Stimulated activated CD8-positive, alpha-beta memory T cell treated with anti-CD3 and anti-CD28 coated beads, Interleukin-15, amount 100 ng/mL, for 4 hours (primary cell): ENCODE results near the gene PYURF.

Source experiments
- DNase-seq, 2 donors: peaks; one replicate each; pipeline ENCODE4 v3.0.0-alpha.2; 2020; ENCODE audit warnings: low read depth in 2 of 2

PYURF gene, protein sequence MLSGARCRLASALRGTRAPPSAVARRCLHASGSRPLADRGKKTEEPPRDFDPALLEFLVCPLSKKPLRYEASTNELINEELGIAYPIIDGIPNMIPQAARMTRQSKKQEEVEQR

DNA sequence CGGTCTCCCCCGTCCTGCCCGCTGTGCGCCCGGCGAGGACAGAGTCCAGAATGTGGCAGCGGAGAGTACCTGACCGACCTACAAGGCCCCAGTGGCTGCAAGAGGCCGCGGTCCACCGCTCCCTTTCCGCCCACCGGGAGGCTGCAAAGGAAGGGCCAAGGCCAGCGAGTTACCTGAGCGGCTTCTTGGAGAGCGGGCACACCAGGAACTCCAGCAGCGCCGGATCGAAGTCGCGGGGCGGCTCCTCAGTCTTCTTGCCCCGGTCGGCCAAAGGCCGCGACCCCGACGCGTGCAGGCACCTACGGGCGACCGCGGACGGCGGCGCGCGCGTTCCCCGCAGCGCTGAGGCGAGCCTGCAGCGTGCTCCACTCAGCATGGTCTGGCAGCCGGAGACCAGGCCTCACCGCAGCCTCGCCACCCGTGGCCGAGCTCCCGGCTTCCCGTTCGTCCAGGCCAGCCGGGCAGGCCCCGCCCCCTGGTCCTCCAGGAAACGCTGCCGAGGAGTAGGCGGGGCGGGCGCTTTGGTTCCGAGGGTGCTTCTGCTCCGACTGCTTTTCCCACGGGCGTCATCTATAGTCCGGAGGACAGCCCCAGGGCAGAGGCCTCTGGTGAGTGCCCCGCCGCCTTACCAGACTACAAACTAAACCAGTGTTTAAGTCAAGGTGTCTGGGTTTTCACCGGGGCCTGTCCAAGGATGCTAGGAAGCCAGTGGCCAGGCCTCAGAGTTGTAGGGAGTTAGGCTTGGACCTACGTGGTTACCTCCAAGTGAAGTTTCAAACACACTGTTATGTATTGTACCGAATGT, at the start of gene PYURF:
Gene PYURF (minus strand): TSS at position 452 of the 805 bp plus-strand sequence. CDS start 76 bp downstream, at position 376.
- DNase-seq = peak; percentile 43 to 59

DNA sequence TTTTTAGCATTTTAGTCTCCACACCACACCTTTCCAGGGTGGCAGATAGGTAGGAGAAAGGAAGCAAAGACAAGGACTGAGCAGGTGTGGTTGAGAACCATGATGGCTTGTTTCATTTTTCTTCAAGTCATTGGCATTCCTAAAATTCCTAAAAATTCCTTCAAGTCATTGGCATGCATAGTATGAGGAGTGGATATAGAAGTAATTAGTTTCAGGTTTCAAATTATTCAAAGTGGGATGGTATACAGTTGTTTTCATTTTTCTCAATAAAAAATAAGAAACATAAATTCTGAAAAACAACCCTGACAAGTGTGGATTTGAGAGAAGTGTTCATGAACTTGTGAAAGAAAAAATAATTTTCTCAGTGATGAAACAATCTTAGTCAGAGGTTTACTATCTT, 46.4 kb upstream of the PYURF start:
- no peak for DNase-seq

DNA sequence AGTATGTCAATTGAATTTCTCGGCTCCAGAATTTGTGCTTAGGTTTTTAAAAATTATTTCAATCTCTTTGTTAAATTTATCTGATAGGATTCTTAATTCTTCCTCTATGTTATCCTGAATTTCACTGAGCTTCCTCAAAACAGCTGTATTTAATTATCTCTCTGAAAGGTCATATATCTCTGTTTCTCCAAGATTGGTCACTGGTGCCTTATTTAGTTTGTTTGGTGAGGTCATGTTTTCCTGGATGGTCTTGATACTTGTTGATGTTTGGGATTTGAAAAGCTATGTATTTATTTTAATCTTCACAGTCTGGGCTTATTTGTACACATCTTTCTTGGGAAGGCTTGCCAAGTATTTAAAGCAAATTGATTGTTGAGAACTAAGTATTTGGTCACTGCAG, 44.0 kb upstream of the PYURF start:
- DNase-seq = no peak

DNA sequence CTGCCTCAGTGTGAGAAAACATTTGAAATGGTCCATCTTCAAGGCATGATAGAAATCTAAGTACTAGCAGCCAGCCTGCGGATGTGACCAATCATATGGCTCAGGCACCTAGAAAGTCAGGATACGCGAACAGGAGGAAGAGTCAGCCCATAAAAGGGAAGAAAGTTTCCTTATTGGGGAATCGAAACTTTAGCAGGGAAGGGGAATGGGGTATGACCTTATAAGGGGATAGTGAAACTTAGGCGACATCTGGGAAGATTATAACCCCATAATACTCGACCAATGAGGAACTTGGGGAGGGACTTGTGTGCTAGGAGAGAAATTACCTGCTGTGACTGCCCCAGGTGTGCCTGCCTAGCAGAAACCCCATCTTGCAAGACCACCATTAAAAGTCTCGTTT, 26.2 kb upstream of the PYURF start:
- DNase-seq = no peak

DNA sequence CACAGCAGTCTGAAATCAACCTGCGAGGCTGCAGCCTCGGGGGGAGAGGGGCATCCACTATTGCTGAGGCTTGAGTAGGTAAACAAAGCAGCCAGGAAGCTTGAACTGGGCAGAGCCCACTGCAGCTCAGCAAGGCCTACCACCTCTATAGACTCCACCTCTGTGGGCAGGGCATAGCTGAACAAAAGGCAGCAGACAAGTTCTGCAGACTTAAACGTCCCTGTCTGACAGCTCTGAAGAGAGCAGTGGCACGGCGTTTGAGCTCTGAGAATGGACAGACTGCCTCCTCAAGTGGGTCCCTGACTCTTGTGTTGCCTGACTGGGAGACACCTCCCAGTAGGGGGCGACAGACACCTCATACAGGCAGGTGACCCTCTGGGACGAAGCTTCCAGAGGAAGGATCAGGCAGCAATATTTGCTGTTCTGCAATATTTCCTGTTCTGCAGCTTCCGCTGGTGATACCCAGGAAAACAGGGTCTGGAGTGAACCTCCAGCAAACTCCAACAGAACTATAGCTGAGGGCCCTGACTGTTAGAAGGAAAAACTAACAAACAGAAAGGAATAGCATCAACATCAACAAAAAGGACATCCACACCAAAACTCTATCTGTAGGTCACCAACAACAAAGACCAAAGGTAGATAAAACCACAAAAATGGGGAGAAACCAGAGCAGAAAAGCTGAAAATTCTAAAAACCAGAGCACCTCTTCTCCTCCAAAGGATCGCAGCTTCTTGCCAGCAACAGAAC, 15.9 kb upstream of the PYURF start:
- DNase-seq = peak; percentile 37 to 43

DNA sequence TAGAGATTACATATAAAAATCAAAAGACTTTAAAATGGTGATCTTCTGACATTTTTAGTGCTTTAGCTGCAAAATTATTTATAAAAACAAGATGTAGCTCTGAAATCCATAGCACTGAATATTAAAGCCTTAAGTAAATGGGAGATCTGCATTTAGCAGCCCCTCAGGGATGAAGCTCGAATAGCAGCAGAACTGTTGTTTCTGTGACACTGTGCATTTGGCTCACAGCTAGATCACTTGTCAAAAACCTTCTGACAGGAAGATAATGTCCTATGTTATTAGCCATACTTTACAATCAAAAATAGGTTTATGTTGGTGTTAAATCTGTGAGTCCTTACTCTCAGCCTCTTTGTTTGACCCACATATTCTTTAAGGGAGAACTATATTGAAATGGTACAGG, 14.1 kb upstream of the PYURF start:
- no peak for DNase-seq

DNA sequence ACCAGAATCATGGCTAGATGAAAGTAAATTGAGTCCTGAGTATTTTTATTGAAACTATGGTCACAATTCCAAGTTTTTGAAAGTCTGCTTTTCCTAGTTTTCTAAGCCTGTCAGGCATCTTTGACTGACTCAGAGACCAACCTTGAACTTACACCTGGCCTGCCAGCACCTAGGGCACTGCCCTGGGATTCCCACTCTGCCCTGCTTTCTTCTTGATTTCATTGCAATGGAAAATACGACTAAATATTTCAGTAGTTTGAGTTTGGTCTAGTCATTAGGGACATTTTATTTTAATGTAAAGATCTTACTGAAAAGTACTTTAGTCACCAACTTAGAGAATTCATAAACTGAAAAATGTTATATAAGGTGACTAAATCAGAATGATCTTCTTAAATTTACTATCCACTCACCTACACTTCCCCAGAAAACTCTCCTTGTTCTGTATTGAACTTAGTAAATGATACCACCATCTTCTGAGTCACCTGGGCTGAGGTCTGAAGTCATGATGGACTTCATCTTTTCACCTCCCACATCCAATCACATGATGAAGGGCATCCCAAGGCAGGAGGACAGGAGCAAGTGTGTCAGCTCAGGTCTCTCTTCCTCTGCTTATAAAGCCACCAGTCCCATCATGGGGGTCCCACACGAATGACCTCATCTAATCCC, 11.6 kb upstream of the PYURF start:
- DNase-seq = no peak

DNA sequence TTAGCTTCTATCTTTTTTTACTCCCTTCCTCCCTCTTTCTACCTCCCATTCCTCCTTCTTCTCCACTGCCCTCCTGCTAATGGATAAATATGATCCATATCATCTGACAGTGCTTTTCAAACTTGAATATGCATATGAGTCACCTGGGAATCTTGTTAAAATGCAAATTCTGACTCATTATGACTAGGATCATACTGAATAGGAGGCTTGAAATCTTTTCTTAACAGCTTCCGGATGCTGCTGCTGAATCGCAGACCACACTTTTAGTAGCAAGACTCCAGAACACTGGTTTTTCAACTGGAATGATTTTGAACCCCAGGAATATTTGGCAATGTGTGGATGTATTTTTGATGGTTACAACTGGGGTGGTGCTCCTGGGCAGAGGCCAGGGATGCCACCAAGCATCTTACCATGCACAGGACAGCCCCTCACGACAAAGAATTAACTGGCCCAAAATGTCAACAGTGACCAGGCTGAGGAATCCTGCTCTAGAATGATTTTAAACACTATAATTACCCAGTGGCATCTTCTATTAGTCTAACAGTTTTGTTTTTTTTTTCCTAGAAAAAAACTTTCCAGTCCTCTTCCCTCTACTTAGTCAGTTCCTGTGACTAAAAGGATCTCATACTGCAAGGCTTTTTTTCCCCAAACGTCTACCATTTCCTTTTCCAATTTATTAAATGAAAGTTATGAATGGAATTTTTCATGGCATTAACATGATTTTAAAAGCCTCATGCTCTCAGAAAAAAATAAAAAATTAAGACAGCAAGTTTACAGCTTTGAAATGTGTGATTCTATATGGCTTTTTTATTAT, 10.6 kb upstream of the PYURF start:
- DNase-seq = no peak

DNA sequence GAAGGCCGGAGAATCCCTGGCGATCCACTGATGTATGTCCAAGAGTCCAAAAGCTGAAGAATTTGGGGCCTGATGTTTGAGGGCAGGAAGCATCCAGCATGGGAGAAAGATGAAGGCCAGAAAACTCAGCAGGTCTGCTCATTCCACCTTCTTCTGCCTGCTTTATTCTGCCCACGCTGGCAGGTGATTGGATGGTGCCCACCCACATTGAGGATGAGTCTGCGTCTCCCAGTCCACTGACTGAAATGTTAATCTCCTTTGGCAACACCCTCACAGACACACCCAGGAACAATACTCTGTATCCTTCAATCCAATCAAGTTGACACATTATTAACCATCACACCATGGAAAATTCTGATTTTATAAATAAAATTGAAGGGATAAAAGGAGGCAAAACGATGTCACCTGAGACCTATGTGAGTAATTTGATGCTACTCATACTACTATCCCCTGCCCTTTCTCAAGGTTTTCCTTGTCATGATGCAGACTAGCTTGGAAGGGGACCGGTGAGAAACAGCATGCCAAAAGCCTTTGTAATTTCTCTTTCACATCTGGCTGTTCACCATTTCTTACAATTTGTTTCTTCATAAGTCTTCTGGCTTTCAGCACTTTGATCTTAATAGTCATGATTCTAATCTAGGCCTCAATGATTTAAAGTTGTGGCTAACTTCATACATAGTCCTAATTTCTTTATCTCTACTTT, 9.7 kb upstream of the PYURF start:
- DNase-seq = no peak

DNA sequence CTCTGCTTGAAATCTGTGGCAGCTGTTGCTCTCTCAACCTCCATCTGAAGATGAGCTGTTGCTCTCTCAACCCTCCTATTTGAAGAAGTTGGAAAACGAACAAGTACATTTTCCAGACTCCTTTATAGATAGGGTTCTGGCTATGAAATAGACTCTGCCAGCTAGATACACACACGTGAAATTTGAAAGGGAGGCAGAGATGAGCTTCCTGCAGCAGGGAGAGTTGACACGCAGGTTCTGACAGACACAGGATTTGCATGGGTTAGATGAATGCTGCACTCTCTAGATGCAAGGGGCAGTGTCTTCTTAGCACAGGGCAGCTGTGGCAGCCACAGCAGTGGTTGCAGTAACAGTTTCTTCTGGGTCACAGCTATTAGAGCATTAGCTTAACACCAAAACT, 8.0 kb upstream of the PYURF start:
- no peak for DNase-seq

DNA sequence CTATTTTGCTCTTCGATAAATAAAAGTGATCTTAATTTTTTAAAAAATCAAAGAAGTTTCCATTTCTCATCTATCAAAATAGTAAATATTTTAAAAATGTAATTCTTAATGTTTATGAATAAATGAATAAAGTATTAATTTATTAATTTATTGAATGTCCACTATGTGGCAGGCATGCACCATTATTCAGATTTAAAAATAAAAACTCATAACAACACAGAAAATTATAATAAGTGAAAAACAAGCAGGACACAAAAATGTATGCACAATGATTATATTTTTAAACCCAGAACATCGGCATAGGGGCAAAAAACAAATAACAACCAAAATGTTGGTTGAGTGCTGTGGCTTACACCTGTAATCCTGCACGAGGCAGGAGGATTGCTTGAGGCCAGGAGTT, 5.3 kb upstream of the PYURF start:
- DNase-seq = no peak

DNA sequence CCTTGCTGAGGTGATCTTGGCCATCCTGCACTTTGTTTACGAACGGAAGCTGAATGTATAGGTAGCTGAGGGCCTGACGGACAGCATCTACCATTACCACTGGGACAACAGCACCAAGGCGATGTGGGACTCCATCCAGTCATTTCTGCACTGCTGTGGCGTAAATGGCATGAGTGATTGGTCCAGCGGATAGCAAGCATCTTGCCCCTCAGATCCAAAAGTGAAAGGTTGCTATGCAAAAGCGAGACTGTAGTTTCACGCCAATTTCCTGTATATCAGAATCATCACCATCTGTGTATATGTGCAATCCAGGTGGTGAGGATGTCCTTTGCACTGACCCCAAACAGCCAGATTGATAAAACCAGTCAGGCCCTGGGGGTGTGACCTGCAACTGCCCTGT, 4.2 kb upstream of the PYURF start:
- DNase-seq = no peak

DNA sequence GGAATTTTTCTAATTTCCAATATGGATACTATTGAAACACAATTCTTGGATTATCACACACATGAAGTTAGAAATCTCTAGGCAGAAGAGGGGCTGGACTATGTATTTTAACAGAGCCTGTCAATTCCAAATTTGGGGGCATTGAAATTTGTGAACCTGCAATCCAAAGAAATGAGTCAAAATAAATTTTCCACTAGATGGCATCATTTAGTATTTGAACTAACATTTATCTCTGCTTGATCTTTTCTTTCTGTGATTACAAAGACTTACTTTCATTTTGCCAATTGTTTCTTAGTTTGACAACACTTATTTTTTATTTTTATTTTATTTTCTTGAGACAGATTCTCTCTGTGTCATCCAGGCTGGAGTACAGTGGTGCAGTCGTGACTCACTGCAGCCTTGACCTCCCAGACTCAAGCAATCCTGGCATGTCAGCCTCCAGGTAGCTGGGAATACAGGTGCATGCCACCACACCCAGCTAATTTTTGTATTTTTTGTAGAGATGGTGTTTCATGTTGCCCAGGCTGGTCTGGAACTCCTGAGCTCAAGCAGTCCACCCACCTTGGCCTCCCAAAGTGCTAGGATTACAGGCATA, 2.7 kb upstream of the PYURF start:
- no peak for DNase-seq

DNA sequence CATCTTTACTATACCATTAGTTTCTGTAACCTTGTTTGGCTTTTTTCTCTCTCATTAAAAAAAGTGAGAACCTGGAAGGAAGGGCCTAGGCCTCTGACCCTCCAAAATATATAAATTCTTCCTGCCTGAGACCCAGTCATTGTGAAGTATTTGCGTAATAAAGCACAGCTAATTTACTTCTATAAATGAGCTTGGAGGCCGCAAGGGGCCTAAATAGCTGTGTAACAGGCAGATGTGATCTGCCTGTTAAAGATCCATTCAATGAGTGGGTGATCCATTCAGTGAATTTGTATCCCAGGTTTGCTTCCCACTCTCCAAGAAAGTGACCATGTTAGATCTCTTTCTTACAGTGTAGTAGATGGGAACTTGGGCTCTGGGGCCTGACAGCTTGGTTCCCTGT, 595 bp upstream of the PYURF start:
- no peak for DNase-seq

DNA sequence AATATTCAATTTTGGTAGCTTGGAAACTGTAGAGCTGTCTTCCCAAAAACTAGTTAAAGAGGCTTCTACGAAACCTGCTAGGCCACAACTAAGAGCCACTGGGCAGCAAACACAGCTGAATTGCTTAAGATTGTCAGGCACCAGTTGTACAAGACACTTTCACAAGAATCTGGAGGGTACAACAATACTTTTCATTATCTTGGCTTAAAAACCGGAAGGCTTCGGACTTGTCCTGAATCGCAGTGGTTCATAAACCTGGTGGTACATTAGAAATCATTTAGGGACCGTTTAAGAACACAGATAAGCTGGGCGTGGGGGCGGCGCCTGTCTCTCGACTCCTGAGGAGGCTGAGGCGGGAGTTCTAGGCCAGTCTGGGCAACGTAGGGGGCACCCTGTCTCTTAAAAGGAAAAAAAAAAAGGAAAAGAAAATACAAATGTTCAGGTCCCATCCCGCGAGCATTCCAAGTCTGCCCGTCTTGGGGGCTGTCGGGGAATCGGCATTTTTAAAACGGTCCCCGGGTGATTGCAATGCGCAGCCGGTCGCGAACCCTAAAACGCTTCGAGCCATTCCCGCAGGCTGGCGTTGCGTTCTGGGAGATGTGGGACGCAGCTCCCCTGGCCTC, 763 bp downstream of the PYURF start:
- DNase-seq = no peak

DNA sequence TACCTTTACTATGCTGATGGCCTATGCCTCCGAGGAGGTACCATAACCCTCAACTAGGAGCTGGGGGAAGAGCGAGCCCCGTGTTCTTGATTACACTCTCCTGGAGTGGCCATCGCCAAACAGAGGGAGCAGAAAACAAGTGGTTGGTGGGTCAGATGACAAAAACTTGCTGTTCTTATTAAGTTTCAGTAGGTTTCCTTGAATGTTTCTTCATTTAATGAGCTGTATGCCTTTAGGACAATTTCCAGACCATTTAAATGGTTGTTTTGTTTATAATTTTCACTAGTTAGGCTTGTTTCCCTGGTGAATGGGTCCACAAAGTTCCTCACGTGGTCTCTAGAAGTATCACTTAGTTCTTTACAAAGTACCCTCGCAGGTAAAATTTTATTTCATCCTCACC, 4.7 kb downstream of the PYURF start:
- no peak for DNase-seq

DNA sequence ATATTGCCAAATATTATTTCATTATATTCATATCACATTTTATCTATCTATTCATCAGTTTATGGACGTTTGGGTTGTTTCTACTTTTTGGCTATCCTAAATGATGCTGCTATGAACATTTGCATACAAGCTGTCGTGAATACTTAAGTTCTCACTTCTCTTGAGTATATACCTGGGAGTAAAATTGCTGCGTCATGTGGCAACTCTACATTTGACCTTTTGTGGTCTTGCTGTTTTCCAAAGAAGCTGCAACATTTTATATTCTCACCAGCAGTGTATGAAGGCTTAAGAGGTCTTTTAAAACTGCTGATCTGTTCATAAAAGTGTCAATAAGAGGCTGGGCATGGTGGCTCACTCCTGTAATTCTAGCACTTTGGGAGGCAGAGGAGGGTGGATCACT, 5.8 kb downstream of the PYURF start:
- no peak for DNase-seq

DNA sequence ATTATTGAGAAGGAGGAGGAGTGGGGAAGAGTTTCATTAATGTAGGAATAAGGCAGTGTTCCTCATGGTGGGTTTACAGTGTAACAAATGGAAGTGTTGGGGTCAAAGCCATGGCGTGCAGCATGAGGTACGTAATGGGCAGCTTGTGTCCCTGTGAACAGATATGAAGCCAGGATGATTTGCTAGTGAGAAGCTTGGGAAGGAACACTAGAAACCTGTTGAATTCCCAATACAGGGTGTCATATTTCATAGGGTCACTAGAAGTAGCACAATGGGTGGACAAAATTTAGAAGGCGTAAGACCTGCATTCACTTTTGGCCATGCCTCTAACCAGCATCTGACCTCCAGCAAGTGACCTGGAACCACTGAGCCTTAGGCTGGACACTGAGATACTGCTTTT, 6.8 kb downstream of the PYURF start:
- DNase-seq = no peak

DNA sequence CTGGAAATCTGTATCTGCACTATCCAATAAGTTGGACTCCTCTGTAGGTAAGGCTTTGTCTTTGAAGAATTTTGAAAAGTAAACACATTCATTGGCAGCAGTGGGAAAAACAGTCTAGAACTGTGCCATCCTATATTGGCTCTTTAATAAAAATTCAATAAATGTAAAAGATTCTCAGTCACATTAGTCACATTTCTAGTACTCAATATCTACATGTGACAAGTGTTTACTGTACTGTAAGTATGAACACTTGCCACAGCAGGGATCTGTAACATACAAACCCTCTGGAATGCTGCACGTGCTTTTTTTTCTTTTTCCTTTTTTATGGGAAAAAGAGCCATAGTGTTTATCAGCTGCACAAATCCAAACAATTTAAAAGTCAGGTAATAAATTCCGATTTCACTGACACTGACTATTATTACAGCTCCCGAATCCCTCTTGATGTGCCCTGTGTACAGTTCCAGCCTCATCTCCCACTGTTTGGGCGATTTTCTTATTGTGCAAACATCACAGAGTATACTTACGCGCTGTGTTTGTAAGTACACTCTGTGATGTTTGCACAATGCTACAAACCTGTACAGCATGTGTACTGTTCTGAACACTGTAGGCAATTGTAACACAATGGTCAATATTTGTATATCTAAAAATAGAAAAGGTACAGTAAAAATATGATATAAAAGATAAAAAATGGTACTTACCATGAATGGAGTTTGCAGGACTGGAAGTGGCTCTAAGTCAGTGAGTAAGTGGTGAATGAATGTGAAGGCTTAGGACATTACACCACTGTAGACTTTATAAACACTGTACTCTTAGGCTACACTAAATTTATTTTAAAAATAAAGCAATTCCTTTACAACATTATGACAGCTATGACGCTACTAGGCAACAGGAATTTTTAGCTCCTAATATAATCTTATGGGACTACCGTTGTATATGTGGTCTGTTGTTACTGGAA, 8.7 kb downstream of the PYURF start:
- no peak for DNase-seq
